Left ventricle myocardium inferior (tissue), 1 donor: ENCODE data around the gene USP20. TPM values are rescaled to one million over a fixed set of nuclear protein-coding genes. Genes with fewer than 3 reads are reported as not detected.

Source experiments
- DNase-seq: peaks from one replicate; pipeline ENCODE4 v3.0.0-alpha.2; 2020
- H3K27ac ChIP-seq: fragments of 200-600 bp; replicated peaks from 2 replicates; pipeline ENCODE4 v1.8.0; 2021
- H3K27me3 ChIP-seq: fragments of 200-600 bp; 2 replicates; pipeline ENCODE4 v1.8.0; 2021; ENCODE audit warnings: low read depth
- H3K36me3 ChIP-seq: fragments of 200-600 bp; 2 replicates; pipeline ENCODE4 v1.8.0; 2021
- H3K4me1 ChIP-seq: fragments of 200-600 bp; 2 replicates; pipeline ENCODE4 v1.8.0; 2021
- H3K4me3 ChIP-seq: fragments of 200-600 bp; 2 replicates; pipeline ENCODE4 v1.8.0; 2021; ENCODE audit warnings: mild to moderate bottlenecking, moderate library complexity
- H3K9me3 ChIP-seq: fragments of 200-600 bp; replicated peaks from 2 replicates; pipeline ENCODE4 v1.8.0; 2021
- CTCF ChIP-seq: fragments of 200-600 bp; IDR thresholded peaks from 2 replicates; pipeline ENCODE4 v1.8.0; 2021; ENCODE audit warnings: antibody characterized with exemption, mild to moderate bottlenecking, borderline replicate concordance
- intact Hi-C: fragments of 100-400 bp; cut with micrococcal nuclease; formaldehyde crosslinking; loops from one replicate; pipeline ENCODE4 v1.11.0; 2022
- total RNA-seq: library from RNA; stranded (reverse); fragmentation: NEBNext Ultra II Directional; extraction: Animal tissue kit (Norgen Biotek cat#: 25700); gene quantifications from one replicate; pipeline ENCODE4 v1.2.1, GENCODE V29; 2021
- donor health status: DM: no; HTN: yes; CAD: no; lungs with severe emphysema.

Gene USP20
- total RNA-seq, 1 donor from 2014 or later = 13.2 TPM

DNA sequence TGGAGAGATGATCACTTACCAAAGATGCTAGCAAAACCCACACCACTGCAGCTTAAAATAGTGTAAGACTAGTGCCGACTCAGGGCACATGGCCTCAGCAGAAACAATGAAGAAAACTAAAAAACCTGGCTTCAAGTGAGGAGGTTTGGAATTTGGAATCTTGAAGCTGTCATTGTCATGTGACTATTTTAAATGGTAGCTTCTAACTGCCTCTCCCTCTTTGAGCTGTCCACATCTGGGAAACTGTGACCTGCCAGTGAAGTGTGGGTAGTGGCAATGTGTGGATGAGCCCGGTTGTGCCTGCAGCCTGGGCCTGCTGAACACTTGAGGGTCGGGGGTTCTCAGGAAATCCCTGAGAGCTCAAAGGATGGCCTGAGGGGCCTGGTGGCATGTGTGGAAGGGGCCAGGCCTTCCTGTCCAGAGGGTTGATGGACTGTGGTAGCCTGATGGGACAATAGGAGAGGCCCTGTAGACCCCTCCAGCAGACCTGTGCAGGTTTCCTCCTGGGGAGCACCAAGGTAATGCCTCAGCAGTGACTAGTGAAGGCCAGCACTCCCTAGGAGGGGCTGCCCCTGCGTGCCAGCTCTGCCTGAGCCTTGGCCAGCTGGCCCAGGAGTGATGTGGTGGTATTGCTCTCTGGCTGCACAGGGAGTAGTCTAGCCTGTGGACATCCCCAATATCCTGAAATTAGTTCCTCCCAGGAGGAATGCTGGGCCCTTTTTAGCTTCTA is 13.6 kb downstream of the USP20 start:
- H3K27ac ChIP-seq = no peak overlapping the region
- H3K4me3 ChIP-seq = no peak overlapping the region
- no peaks in the 10 kb centered on the region for H3K27me3 ChIP-seq
- no peaks in the 10 kb centered on the region for H3K9me3 ChIP-seq
- intact Hi-C loops = no loop called here
- TF ChIP-seq CTCF = no peak
- DNase-seq = no peak
- H3K4me1 ChIP-seq = no peaks in the 10 kb centered on the region
- H3K36me3 ChIP-seq = peaks cover 41% of the 10 kb centered on the region

- Histone ChIP-seq H3K4me3 (no peak overlapping the region), H3K27me3 (no peaks in the 10 kb centered on the region), H3K36me3 (peaks cover 51% of the 10 kb centered on the region), H3K4me1 (no peaks in the 10 kb centered on the region), H3K9me3 (no peaks in the 10 kb centered on the region), H3K27ac (no peak overlapping the region)
- TF ChIP-seq CTCF = no peak
- no peak for DNase-seq
- intact Hi-C loops = no loop called here
These were observed 14.6 kb downstream of the USP20 start for GRCh38 chr9:129849901-129850300.

DNA sequence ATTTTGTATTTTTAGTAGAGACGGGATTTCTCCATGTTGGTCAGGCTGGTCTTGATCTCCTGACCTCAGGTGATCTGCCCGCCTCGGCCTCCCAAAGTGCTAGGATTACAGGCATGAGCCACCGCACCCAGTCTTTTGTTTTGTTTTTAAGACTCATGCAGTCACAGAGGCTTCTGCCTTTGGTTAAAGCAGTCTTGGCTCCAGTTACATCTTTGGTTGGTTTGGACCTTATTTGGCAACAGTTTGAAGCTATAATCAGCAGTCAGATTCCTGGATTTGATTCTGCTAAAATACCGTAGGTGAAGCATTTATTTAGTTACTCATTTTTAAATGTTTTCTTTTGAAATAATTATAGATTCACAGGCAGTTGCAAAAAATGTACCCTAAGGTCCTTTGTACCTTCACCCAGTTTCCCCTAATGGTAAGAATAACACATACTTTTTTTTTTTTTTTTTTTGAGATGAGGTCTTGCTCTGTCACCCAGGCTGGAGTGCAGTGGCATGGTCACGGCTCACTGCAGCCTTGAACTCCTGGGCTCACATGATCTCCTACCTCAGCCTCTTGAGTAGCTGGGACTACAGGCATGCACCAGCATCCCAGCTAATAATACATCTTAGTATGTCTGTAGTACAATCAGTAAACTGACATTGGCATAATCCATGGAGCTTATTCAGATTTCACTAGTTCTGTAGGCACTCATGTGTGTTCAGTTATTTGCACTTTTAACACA is 15.7 kb downstream of the USP20 start:
- intact Hi-C loops = no loop called here
- H3K9me3 ChIP-seq = no peaks in the 10 kb centered on the region
- no peak for DNase-seq
- no peaks in the 10 kb centered on the region for H3K4me1 ChIP-seq
- peaks cover 58% of the 10 kb centered on the region for H3K36me3 ChIP-seq
- H3K27me3 ChIP-seq = no peaks in the 10 kb centered on the region
- H3K4me3 ChIP-seq = no peak overlapping the region
- TF ChIP-seq CTCF = no peak
- H3K27ac ChIP-seq = no peak overlapping the region

DNA sequence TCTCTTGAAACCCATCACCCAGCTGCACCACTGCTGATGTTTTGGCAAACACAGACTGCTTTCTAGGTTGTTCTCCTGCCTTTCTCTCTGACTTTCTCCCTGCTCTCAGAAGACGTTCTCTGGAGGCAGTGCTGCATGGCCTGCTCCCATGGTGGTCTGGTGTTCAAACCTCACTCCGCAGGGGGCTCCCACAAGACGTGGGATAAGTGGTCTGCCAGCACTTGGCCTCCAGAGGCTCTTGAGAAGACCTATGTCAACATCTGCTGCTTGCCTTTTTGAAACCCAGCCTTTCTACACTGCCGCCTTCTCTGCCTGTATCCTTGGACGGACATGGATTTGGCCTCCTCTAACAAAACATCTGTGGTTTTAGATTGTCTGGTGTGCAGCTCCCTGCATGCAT is 16.6 kb downstream of the USP20 start:
- Histone ChIP-seq H3K27ac (no peak overlapping the region), H3K27me3 (no peaks in the 10 kb centered on the region), H3K9me3 (no peaks in the 10 kb centered on the region), H3K36me3 (peaks cover 66% of the 10 kb centered on the region), H3K4me3 (no peak overlapping the region), H3K4me1 (no peaks in the 10 kb centered on the region)
- no peak for TF ChIP-seq CTCF
- DNase-seq = no peak
- intact Hi-C loops = no loop called here

- Histone ChIP-seq H3K9me3 (no peaks in the 10 kb centered on the region), H3K27me3 (no peaks in the 10 kb centered on the region), H3K27ac (no peak overlapping the region), H3K4me3 (no peak overlapping the region), H3K36me3 (peaks cover 73% of the 10 kb centered on the region), H3K4me1 (no peaks in the 10 kb centered on the region)
- intact Hi-C loops = no loop called here
- DNase-seq = no peak
- no peak for TF ChIP-seq CTCF
These were observed 17.3 kb downstream of the USP20 start for GRCh38 chr9:129852579-129852978.
